GM12878 (cell line): ENCODE measurements around the gene SLC43A1. TPM values are rescaled to one million over a fixed set of nuclear protein-coding genes. Genes with fewer than 3 reads are reported as not detected.

Experiments
- ATAC-seq: fragments of 200-7000 bp; cut with Tn5 transposase; 3 replicates; pipeline ENCODE4 v1.9.1; 2020; ENCODE audit warnings: mild to moderate bottlenecking, moderate library complexity
- BruUV-seq: library from RNA; stranded (reverse); fragments of 400-500 nt; replicated peaks from 2 replicates; lab custom pipeline; 2021; lab: Mats Ljungman, UMichigan
- CTCF ChIA-PET: fragments of 300-600 bp; sonication (Branson Sonifier 250); formaldehyde crosslinking; extraction: SDS; loops from one replicate; lab custom pipeline; 2021; ENCODE audit warnings: inconsistent platforms; lab: Yijun Ruan, JAX
- POLR2A ChIA-PET: fragments of 350-600 bp; formaldehyde crosslinking; extraction: SDS; loops from one replicate; lab custom pipeline; 2021; ENCODE audit warnings: inconsistent platforms; lab: Charles Lee
- RAD21 ChIA-PET: fragments of 300-600 bp; sonication (Branson Sonifier 250); formaldehyde crosslinking; loops from one replicate; lab custom pipeline; 2023; ENCODE audit warnings: antibody characterized with exemption; ENCODE audit not compliant: unreplicated experiment; lab: Charles Lee
- SMC1A ChIA-PET: fragments of 300-600 bp; sonication (Branson Sonifier 250); formaldehyde crosslinking; loops from one replicate; lab custom pipeline; 2023; ENCODE audit not compliant: unreplicated experiment, uncharacterized antibody; lab: Charles Lee
- DNase-seq: peaks from one replicate; pipeline ENCODE4 v3.0.0-alpha.2; 2011; ENCODE audit warnings: low read depth, low spot score
- FAIRE-seq: peaks from 3 replicates; lab custom pipeline; 2011; peaks lifted over from hg19 to GRCh38; lab: Jason Lieb, UNC
- H2AFZ ChIP-seq: 2 replicates; pipeline ENCODE4 v1.6.0; 2011; ENCODE audit warnings: low read depth, low read length, control low read depth; ENCODE audit not compliant: control insufficient read depth
- H3K27ac ChIP-seq: 2 replicates; pipeline ENCODE4 v1.5.1; 2011; ENCODE audit warnings: control low read depth; ENCODE audit not compliant: control insufficient read depth, insufficient read depth
- H3K27me3 ChIP-seq, 2 experiments: replicated peaks in 1 of 2; 2 replicates each; pipeline versions ENCODE4 v1.6.0 to v1.6.1; 2011; ENCODE audit warnings: low read length in 1 of 2; ENCODE audit not compliant: control insufficient read depth in 2 of 2, insufficient read depth in 2 of 2
- H3K36me3 ChIP-seq, 2 experiments: 2 replicates each; pipeline ENCODE4 v1.5.1; 2011; ENCODE audit warnings: low read length in 1 of 2; ENCODE audit not compliant: control insufficient read depth in 2 of 2, insufficient read depth in 2 of 2
- H3K4me1 ChIP-seq: 2 replicates; pipeline ENCODE4 v1.6.1; 2011; ENCODE audit warnings: mild to moderate bottlenecking, low read length, moderate library complexity, mixed read lengths; ENCODE audit not compliant: control insufficient read depth, insufficient read depth
- H3K4me2 ChIP-seq: 2 replicates; pipeline ENCODE4 v1.6.0; 2011; ENCODE audit warnings: control low read depth; ENCODE audit not compliant: control insufficient read depth, insufficient read depth
- H3K4me3 ChIP-seq: fragments of 200-600 bp; sonication (generic); 2 replicates; pipeline ENCODE4 v1.5.1; 2016
- H3K79me2 ChIP-seq: 2 replicates; pipeline ENCODE4 v1.6.0; 2011; ENCODE audit warnings: low read length; ENCODE audit not compliant: control insufficient read depth, insufficient read depth
- H3K9ac ChIP-seq: 2 replicates; pipeline ENCODE4 v1.8.0; 2011; ENCODE audit warnings: low read length, control low read depth, mixed read lengths; ENCODE audit not compliant: control insufficient read depth, insufficient read depth
- H3K9me3 ChIP-seq: replicated peaks from 3 replicates; pipeline ENCODE4 v1.5.1; 2011; ENCODE audit warnings: mild to moderate bottlenecking, low read length; ENCODE audit not compliant: control insufficient read depth, insufficient read depth
- H4K20me1 ChIP-seq: 2 replicates; pipeline ENCODE4 v1.6.0; 2011; ENCODE audit not compliant: control insufficient read depth, insufficient read depth
- CBX5 ChIP-seq: sonication (generic); IDR thresholded peaks from 2 replicates; pipeline ENCODE4 v1.6.1; 2016; ENCODE audit warnings: low read depth, moderate library complexity, mild to moderate bottlenecking, inconsistent platforms
- DPF2 ChIP-seq: fragments of 450-650 bp; IDR thresholded peaks from 2 replicates; pipeline ENCODE4 v1.6.1; 2017; ENCODE audit warnings: mild to moderate bottlenecking
- EGR1 ChIP-seq, 2 experiments: IDR thresholded peaks; 1 replicate in 1 of 2; 2 replicates in 1 of 2; pipeline ENCODE4 v1.6.1; 2011 to 2012; ENCODE audit warnings: low read depth in 2 of 2, low read length in 2 of 2, borderline replicate concordance in 1 of 2, mild to moderate bottlenecking in 1 of 2, moderate library complexity in 1 of 2
- MEF2B ChIP-seq: fragments of 450-650 bp; IDR thresholded peaks from 2 replicates; pipeline ENCODE4 v1.6.1; 2018; ENCODE audit warnings: mild to moderate bottlenecking, moderate library complexity; ENCODE audit not compliant: partially characterized antibody, poor library complexity, severe bottlenecking
- MYC ChIP-seq: IDR thresholded peaks from 2 replicates; pipeline ENCODE4 v1.6.1; 2011; ENCODE audit warnings: mild to moderate bottlenecking, low read length, moderate library complexity, inconsistent platforms; ENCODE audit not compliant: insufficient read depth, insufficient replicate concordance, insufficient read length, severe bottlenecking
- NFXL1 ChIP-seq: fragments of 450-650 bp; IDR thresholded peaks from 2 replicates; pipeline ENCODE4 v1.6.1; 2017; ENCODE audit warnings: antibody characterized with exemption, mild to moderate bottlenecking, borderline replicate concordance
- NFYA ChIP-seq: IDR thresholded peaks from 2 replicates; pipeline ENCODE4 v1.6.1; 2011; ENCODE audit warnings: low read depth, mild to moderate bottlenecking, low read length, improper control_type of control experiment, borderline replicate concordance
- SP1 ChIP-seq: IDR thresholded peaks from one replicate; pipeline ENCODE4 v1.6.1; 2011; ENCODE audit warnings: low read depth, low read length
- STAT1 ChIP-seq: fragments of 450-650 bp; conservative IDR thresholded peaks from 2 replicates; pipeline ENCODE4 v1.6.1; 2014; ENCODE audit warnings: antibody characterized with exemption, mild to moderate bottlenecking
- TCF3 ChIP-seq: IDR thresholded peaks from 2 replicates; pipeline ENCODE4 v1.6.1; 2012; ENCODE audit warnings: low read depth, mild to moderate bottlenecking, low read length, borderline replicate concordance; ENCODE audit not compliant: insufficient read depth
- TCF7 ChIP-seq: IDR thresholded peaks from 2 replicates; pipeline ENCODE4 v1.6.1; 2014; ENCODE audit warnings: antibody characterized with exemption, borderline replicate concordance
- ZNF622 ChIP-seq: fragments of 450-650 bp; IDR thresholded peaks from 2 replicates; pipeline ENCODE4 v1.6.1; 2017; ENCODE audit warnings: mild to moderate bottlenecking, inconsistent platforms
- ZSCAN29 ChIP-seq: fragments of 450-650 bp; IDR thresholded peaks from 2 replicates; pipeline ENCODE4 v1.6.1; 2017; ENCODE audit warnings: mild to moderate bottlenecking, moderate library complexity
- WGBS: methylation state at CpG from one replicate; pipeline ENCODE4 v1.1.6; 2016; ENCODE audit warnings: low lambda C conversion rate; ENCODE audit not compliant: insufficient replicate concordance, insufficient coverage; ENCODE audit errors: missing lambda C conversion rate; 5-methylcytosine and 5-hydroxymethylcytosine counted together
- in situ Hi-C: fragments of 300-500 bp; cut with MboI; formaldehyde crosslinking; loops from 9 replicates; pipeline ENCODE4 v1.14.3; 2018; ENCODE audit warnings: mixed read lengths
- intact Hi-C: fragments of 100-400 bp; cut with micrococcal nuclease; formaldehyde crosslinking; loops from one replicate; pipeline ENCODE4 v1.14.2; 2022; ENCODE audit not compliant: unreplicated experiment
- polyA plus RNA-seq, 11 experiments: library from polyadenylated mRNA; depleted of rRNA in 4 of 11; unstranded in 6 of 11; stranded (reverse) in 5 of 11; fragments of >200 nt; fragmentation: Nextera tagmentation in 4 of 11; fragmentation: Illumina TruSeq in 1 of 11; extraction: Ambion mirVana in 4 of 11; extraction: Trizol in 1 of 11; gene quantifications; 1 replicate in 1 of 11; 2 replicates in 10 of 11; pipeline versions ENCODE4 v1.2.1 to v1.2.3, GENCODE V29; 2011 to 2016; ENCODE audit warnings: inconsistent platforms in 2 of 11, missing spikeins in 2 of 11, low read depth in 1 of 11
- total RNA-seq, 4 experiments: library from RNA; depleted of rRNA in 3 of 4; stranded (reverse); fragments of >200 nt in 3 of 4; fragmentation: Illumina TruSeq in 1 of 4; extraction: Trizol in 1 of 4; gene quantifications; 2 replicates each; pipeline versions ENCODE4 v1.2.1 to v1.2.3, GENCODE V29; 2013 to 2021
- TF ChIP-seq, protein P1 (sequence below): fragments of 450-650 bp; IDR thresholded peaks from 2 replicates; pipeline ENCODE4 v1.6.1; 2017; ENCODE audit warnings: mild to moderate bottlenecking, low read depth, inconsistent platforms; ENCODE audit not compliant: poor library complexity, severe bottlenecking
- TF ChIP-seq, protein P2 (sequence below): IDR thresholded peaks from 2 replicates; pipeline ENCODE4 v1.6.1; 2011; ENCODE audit warnings: low read depth, mild to moderate bottlenecking, low read length, moderate library complexity, borderline replicate concordance; ENCODE audit errors: extremely low read depth
- TF ChIP-seq, protein P3 (sequence below): IDR thresholded peaks from 2 replicates; pipeline ENCODE4 v1.6.1; 2012; ENCODE audit warnings: low read depth, low read length, improper control_type of control experiment

SLC43A1 gene
- total and polyA plus RNA-seq, 10 of the 15 experiments (the other 5 are each of a cell fraction or from before 2014, with no cell fraction given) = 1.0 to 17.8 (median 12.6) TPM

DNA sequence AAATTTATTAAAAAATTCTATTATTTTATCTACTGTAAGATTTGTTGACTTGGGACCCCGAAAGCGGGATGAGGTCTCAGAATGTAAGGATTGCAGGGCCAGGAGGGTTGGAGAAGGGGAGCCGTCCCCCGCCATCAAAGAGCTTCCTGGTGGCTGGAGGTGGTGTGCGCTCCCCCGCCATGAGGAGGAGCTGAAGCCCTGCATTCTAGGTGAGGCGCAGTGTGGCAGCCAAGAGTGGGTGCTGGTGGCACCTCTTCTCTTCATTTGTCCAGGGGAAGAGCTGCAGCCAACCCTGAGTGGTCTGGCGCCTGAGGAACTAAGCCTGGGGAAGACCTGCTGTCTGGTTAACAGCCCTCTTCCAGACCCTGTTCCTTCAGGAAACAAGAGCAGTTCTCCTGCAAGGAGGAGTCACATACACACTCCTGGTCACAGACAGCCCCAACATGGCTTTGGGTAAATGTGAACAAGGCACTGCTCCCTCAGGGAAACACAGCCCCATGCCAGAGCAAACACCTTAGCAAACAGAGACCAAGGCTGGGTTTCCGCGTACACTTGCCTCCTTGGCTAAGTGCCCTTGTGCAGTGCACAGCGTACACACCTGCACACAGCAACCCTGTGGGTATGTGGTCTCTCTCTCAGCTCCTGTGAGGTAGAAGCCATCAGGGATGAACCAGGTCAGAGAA is 37.9 kb downstream of the SLC43A1 start:
- intact Hi-C loops = loop anchor here (2.0 to 5.0 kb wide), 2 partner anchors 50 to 133 kb away; partner anchors contain the start of gene SLC43A3
- ChIA-PET RAD21 (interaction anchor here (0.7 to 2.3 kb wide), 4 partner anchors 17 to 132 kb away, joined by 3 to 26 read pairs (median 3); partner anchors contain the start of genes RTN4RL2 and UBE2L6), CTCF (interaction anchor here (0.9 to 9.4 kb wide), 10 partner anchors 11 to 134 kb away, joined by 3 to 321 read pairs (median 7); partner anchors contain the start of genes RTN4RL2, SLC43A1 and TIMM10), SMC1A (interaction anchor here (0.8 to 7.9 kb wide), 4 partner anchors 20 to 132 kb away, joined by 3 to 95 read pairs (median 4); partner anchors contain the start of gene SLC43A1), POLR2A (interaction anchor here (0.5 kb wide), 1 partner anchor 60 kb away, joined by 3 read pairs; no protein-coding TSS in a partner anchor)
- Histone ChIP-seq H3K4me1 (peaks cover 24% of the 10 kb centered on the region), H3K9me3 (no peaks in the 10 kb centered on the region), H4K20me1 (no peaks in the 10 kb centered on the region), H2AFZ (no peak overlapping the region), H3K27me3 (no peaks in the 10 kb centered on the region), H3K27ac (no peak overlapping the region), H3K36me3 (no peaks in the 10 kb centered on the region), H3K79me2 (no peaks in the 10 kb centered on the region), H3K4me3 (no peak overlapping the region), H3K9ac (no peak overlapping the region), H3K4me2 (no peak overlapping the region)
- no peak for ATAC-seq
- DNase-seq = no peak
- no TSS peak for BruUV-seq
- in situ Hi-C loops = loop anchor here (25.0 kb wide), 1 partner anchor 640 kb away; no protein-coding TSS in a partner anchor
- no peak for FAIRE-seq
- WGBS = 87% methylated on average over 11 of the region's 11 CpGs
- TF ChIP-seq NFYA = no peak
- TF ChIP-seq, protein P1, sequence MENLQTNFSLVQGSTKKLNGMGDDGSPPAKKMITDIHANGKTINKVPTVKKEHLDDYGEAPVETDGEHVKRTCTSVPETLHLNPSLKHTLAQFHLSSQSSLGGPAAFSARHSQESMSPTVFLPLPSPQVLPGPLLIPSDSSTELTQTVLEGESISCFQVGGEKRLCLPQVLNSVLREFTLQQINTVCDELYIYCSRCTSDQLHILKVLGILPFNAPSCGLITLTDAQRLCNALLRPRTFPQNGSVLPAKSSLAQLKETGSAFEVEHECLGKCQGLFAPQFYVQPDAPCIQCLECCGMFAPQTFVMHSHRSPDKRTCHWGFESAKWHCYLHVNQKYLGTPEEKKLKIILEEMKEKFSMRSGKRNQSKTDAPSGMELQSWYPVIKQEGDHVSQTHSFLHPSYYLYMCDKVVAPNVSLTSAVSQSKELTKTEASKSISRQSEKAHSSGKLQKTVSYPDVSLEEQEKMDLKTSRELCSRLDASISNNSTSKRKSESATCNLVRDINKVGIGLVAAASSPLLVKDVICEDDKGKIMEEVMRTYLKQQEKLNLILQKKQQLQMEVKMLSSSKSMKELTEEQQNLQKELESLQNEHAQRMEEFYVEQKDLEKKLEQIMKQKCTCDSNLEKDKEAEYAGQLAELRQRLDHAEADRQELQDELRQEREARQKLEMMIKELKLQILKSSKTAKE = no peak
- TF ChIP-seq STAT1 = no peak
- no peak for TF ChIP-seq TCF7
- no peak for TF ChIP-seq SP1
- TF ChIP-seq CBX5 = no peak
- TF ChIP-seq NFXL1 = no peak
- no peak for TF ChIP-seq ZNF622
- no peak for TF ChIP-seq EGR1 (IDR thresholded peaks at IDR 0.05; ENCODE audit: borderline replicate concordance in 1 of 2, low read depth in 2 of 2, low read length in 2 of 2)
- TF ChIP-seq, protein P2, sequence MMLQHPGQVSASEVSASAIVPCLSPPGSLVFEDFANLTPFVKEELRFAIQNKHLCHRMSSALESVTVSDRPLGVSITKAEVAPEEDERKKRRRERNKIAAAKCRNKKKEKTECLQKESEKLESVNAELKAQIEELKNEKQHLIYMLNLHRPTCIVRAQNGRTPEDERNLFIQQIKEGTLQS = no peak
- TF ChIP-seq, protein P3, sequence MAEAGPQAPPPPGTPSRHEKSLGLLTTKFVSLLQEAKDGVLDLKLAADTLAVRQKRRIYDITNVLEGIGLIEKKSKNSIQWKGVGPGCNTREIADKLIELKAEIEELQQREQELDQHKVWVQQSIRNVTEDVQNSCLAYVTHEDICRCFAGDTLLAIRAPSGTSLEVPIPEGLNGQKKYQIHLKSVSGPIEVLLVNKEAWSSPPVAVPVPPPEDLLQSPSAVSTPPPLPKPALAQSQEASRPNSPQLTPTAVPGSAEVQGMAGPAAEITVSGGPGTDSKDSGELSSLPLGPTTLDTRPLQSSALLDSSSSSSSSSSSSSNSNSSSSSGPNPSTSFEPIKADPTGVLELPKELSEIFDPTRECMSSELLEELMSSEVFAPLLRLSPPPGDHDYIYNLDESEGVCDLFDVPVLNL = no peak
- TF ChIP-seq MYC = no peak
- TF ChIP-seq TCF3 = no peak
- TF ChIP-seq ZSCAN29 = no peak
- TF ChIP-seq MEF2B = no peak
- no peak for TF ChIP-seq DPF2
